PC-3 (cell line): ENCODE measurements around the gene MRPS14. TPM values are rescaled to one million over a fixed set of nuclear protein-coding genes. Genes with fewer than 3 reads are reported as not detected.

Experiments used
- ATAC-seq: fragments of 200-7000 bp; cut with Tn5 transposase; 2 replicates; pipeline ENCODE4 v1.9.1; 2020; ENCODE audit warnings: mild to moderate bottlenecking, moderate library complexity
- BruUV-seq: library from RNA; stranded (reverse); fragments of 400-500 nt; replicated peaks from 2 replicates; lab custom pipeline; 2021; lab: Mats Ljungman, UMichigan
- CTCF ChIA-PET: fragments of 300-600 bp; sonication (Branson Sonifier 250); formaldehyde crosslinking; loops from one replicate; lab custom pipeline; 2022; ENCODE audit warnings: antibody characterized with exemption; lab: Charles Lee
- POLR2A ChIA-PET: fragments of 300-600 bp; sonication (Branson Sonifier 250); formaldehyde crosslinking; loops from one replicate; lab custom pipeline; 2022; ENCODE audit warnings: antibody characterized with exemption; ENCODE audit not compliant: unreplicated experiment; lab: Charles Lee
- DNase-seq: peaks from one replicate; pipeline ENCODE4 v3.0.0-alpha.2; 2015
- H2AFZ ChIP-seq: fragments of 300-600 bp; sonication (generic); 2 replicates; pipeline ENCODE4 v1.6.0; 2016; ENCODE audit warnings: antibody characterized with exemption, low read length
- H3F3A ChIP-seq: fragments of 300-600 bp; sonication (generic); one replicate; pipeline ENCODE4 v1.6.0; 2017; ENCODE audit warnings: antibody characterized with exemption, low read length, control low read depth, mild to moderate bottlenecking; ENCODE audit not compliant: unreplicated experiment
- H3K27ac ChIP-seq: fragments of 300-600 bp; sonication (generic); 2 replicates; pipeline ENCODE4 v1.5.1; 2016; ENCODE audit warnings: mild to moderate bottlenecking, low read length
- H3K27me3 ChIP-seq: fragments of 300-600 bp; sonication (generic); 2 replicates; pipeline ENCODE4 v1.6.1; 2016; ENCODE audit warnings: low read length, mixed read lengths
- H3K36me3 ChIP-seq: fragments of 300-600 bp; sonication (generic); 2 replicates; pipeline ENCODE4 v1.6.1; 2016; ENCODE audit warnings: low read depth, mixed run types, low read length, mixed read lengths
- H3K4me1 ChIP-seq: fragments of 300-600 bp; sonication (generic); 2 replicates; pipeline ENCODE4 v1.5.1; 2016; ENCODE audit warnings: low read length; ENCODE audit not compliant: insufficient read depth
- H3K4me2 ChIP-seq: fragments of 300-600 bp; sonication (generic); 2 replicates; pipeline ENCODE4 v1.6.0; 2016; ENCODE audit warnings: low read length
- H3K4me3 ChIP-seq: fragments of 300-600 bp; sonication (generic); 2 replicates; pipeline ENCODE4 v1.5.1; 2016; ENCODE audit warnings: mild to moderate bottlenecking, low read length, mixed read lengths
- H3K79me2 ChIP-seq: fragments of 300-600 bp; sonication (generic); 2 replicates; pipeline ENCODE4 v1.6.1; 2017; ENCODE audit warnings: low read length, mixed read lengths
- H3K9ac ChIP-seq: fragments of 300-600 bp; sonication (generic); 2 replicates; pipeline ENCODE4 v1.6.0; 2016; ENCODE audit warnings: mild to moderate bottlenecking, low read length
- H3K9me2 ChIP-seq: fragments of 300-600 bp; sonication (generic); replicated peaks from 2 replicates; pipeline ENCODE4 v1.6.1; 2016; ENCODE audit warnings: mixed run types, low read length, mixed read lengths
- H3K9me3 ChIP-seq: fragments of 300-600 bp; sonication (generic); 2 replicates; pipeline ENCODE4 v1.6.1; 2016; ENCODE audit warnings: low read length, mixed read lengths
- H4K20me1 ChIP-seq: fragments of 300-600 bp; sonication (generic); 2 replicates; pipeline ENCODE4 v1.6.1; 2016; ENCODE audit warnings: low read length, mixed read lengths
- CTCF ChIP-seq: fragments of 300-600 bp; sonication (generic); conservative IDR thresholded peaks from 2 replicates; pipeline ENCODE4 v1.5.1; 2017; ENCODE audit warnings: antibody characterized with exemption, low read depth, mild to moderate bottlenecking, low read length
- EZH2 ChIP-seq: fragments of 300-600 bp; sonication (generic); IDR thresholded peaks from one replicate; pipeline ENCODE4 v1.6.1; 2017; ENCODE audit warnings: antibody characterized with exemption, mild to moderate bottlenecking, low read length; ENCODE audit not compliant: unreplicated experiment
- EZH2phosphoT487 ChIP-seq: fragments of 300-600 bp; sonication (generic); IDR thresholded peaks from 2 replicates; pipeline ENCODE4 v1.6.1; 2018; ENCODE audit warnings: mild to moderate bottlenecking, antibody characterized with exemption, low read length, borderline replicate concordance
- intact Hi-C: fragments of 100-400 bp; cut with micrococcal nuclease; formaldehyde crosslinking; loops from 2 replicates; pipeline ENCODE4 v1.9.0; 2023
- total RNA-seq: library from RNA; depleted of rRNA; stranded (reverse); fragments of >200 nt; gene quantifications from 2 replicates; pipeline ENCODE4 v1.2.3, GENCODE V29; 2014

Gene MRPS14
- total RNA-seq, 1 experiment from 2014 or later, result 21.8 TPM

DNA sequence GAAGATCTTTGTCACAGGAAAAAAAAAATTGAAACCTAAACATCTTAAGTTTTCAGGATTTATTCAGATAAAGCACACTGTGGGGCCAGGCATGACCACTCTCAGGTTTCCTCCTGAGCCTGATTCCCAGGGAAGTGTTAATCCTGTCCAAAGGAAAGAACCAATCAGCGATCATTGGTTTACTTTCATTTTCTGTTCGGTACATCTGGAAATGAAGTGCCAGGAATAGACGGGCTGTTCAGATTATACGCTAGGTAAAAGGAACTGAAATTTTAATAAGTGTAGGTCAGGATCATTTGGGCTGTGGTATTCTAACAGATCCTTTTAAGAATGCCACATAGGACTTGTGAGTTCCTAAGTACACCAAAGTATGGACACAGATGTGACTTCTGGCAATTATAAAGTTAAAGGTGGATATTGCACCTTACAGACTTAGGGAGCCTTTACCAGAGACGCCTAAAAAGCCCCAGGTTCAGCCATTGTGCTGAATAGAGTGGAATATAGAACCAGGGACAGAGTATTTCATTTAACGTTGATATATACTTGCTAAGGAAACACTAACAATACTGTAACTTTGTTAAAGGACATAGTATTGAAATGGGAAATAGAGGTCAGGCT lies 32.7 kb downstream of the MRPS14 start:
- intact Hi-C loops, result no loop called here
- no TSS peak for BruUV-seq
- H3K4me3 ChIP-seq, result peak overlapping the region; percentile 84

DNA sequence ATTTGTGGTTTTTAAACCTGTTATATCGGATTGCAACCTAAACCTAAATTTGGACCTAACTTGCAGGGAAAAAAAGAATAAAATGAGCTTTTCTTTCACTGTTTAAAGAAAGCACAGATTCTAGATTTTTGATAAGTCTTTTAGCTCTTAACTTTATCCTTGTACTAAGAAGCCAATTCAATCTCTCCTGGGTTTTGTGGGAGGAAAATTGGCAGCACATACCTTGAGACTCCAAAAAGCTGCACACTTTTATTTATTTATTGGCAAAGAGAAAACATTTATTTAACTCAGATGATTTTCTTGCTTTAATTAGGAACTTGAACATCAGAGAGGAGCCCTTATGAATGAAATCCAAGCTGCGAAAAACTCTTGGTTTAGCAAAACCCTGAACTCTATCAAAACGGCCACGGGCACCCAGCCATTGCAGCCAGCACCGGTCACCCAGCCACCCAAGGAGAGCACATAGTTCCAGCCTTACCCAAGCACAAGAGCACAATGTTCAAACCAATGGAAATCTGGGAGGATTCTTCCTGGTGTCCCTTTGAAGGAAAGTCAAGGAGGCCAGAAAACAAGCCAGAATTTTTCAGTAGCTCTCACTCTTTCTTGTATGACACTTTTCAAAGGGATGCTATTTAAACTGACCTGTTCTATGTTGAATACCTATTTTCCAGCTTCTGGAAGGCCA lies 33.5 kb downstream of the MRPS14 start:
- Histone ChIP-seq H3K4me3 (no peak overlapping the region), H4K20me1 (no peaks in the 10 kb centered on the region), H3F3A (no peaks in the 10 kb centered on the region), H3K9me2 (no peaks in the 10 kb centered on the region), H3K27ac (no peak overlapping the region), H3K79me2 (no peaks in the 10 kb centered on the region), H3K9ac (peak overlapping the region; percentile 61; the same call in 1 of the 2 replicates), H3K4me1 (peaks cover 8% of the 10 kb centered on the region), H2AFZ (peak overlapping the region; percentile 89; the same call in 1 of the 2 replicates), H3K9me3 (no peaks in the 10 kb centered on the region), H3K36me3 (no peaks in the 10 kb centered on the region), H3K4me2 (peak overlapping the region; percentile 93), H3K27me3 (no peaks in the 10 kb centered on the region)
- no TSS peak for BruUV-seq
- intact Hi-C loops, result no loop called here
- ChIA-PET CTCF (no interaction called here), POLR2A (no interaction called here)
- DNase-seq (no peak), ATAC-seq (no peak)
- no peak for TF ChIP-seq EZH2phosphoT487

More for the DNA sequence above, 32.7 kb downstream of the MRPS14 start:
- Histone ChIP-seq H3K9me3 (no peaks in the 10 kb centered on the region), H3K36me3 (no peaks in the 10 kb centered on the region), H3K27me3 (no peaks in the 10 kb centered on the region), H2AFZ (peak overlapping the region; percentile 89), H3K4me1 (peaks cover 16% of the 10 kb centered on the region), H3K27ac (no peak overlapping the region), H3K4me2 (peak overlapping the region; percentile 93), H3K79me2 (no peaks in the 10 kb centered on the region), H3K9ac (peak overlapping the region; percentile 61), H3F3A (no peaks in the 10 kb centered on the region), H4K20me1 (no peaks in the 10 kb centered on the region), H3K9me2 (no peaks in the 10 kb centered on the region)
- TF ChIP-seq CTCF (no peak), EZH2phosphoT487 (no peak), EZH2 (no peak)
- DNase-seq (peak; percentile 73), ATAC-seq (peak; percentile 88)
- CTCF ChIA-PET, result no interaction called here
- POLR2A ChIA-PET, result no interaction called here

DNA sequence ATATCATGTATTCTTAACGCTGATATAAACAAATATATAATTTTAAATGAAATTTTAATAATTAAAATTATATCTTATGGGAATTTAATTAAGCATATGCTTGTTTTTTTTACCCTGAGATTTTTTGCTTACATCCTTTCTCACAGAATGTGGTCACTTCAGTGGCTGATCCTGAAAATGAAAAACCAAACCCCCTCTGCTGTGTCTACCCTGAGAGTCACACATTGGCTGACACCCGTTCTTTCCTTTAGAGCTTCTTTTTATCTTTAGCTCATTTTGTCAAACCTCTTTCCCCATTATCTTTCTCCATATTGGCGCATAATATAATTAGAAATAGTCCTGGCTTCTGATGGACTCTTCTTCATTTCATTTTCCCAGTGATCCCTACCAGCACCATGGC lies 34.2 kb downstream of the MRPS14 start:
- ATAC-seq, result no peak
- no peak overlapping the region for H3K4me3 ChIP-seq
- H3K36me3 ChIP-seq, result no peaks in the 10 kb centered on the region
- no peaks in the 10 kb centered on the region for H3K9me3 ChIP-seq
- H3K4me2 ChIP-seq, result no peak overlapping the region
- H2AFZ ChIP-seq, result no peak overlapping the region
- CTCF ChIA-PET, result no interaction called here
- no peaks in the 10 kb centered on the region for H3K27me3 ChIP-seq
- H3K79me2 ChIP-seq, result no peaks in the 10 kb centered on the region
- H3F3A ChIP-seq, result no peaks in the 10 kb centered on the region
- no peaks in the 10 kb centered on the region for H3K9me2 ChIP-seq
- intact Hi-C loops, result no loop called here
- POLR2A ChIA-PET, result no interaction called here
- no TSS peak for BruUV-seq
- H4K20me1 ChIP-seq, result no peaks in the 10 kb centered on the region
- TF ChIP-seq EZH2phosphoT487 (no peak), EZH2 (no peak), CTCF (no peak)
- H3K27ac ChIP-seq, result no peak overlapping the region
- no peak overlapping the region for H3K9ac ChIP-seq
- peaks cover 7% of the 10 kb centered on the region; the same call in 1 of the 2 replicates for H3K4me1 ChIP-seq
- no peak for DNase-seq
